Progenitor cell of endocrine pancreas (in vitro differentiated cells): ENCODE measurements around the gene THAP3. TPM values are rescaled to one million over a fixed set of nuclear protein-coding genes. Genes with fewer than 3 reads are reported as not detected.

Experiments used
- DNase-seq: peaks from one replicate; pipeline ENCODE4 v3.0.0; 2021; ENCODE audit warnings: low spot score; ENCODE audit not compliant: unreplicated experiment
- H3K27ac Mint-ChIP-seq: 2 replicates; pipeline ENCODE4 v1.8.0; 2021; ENCODE audit warnings: mild to moderate bottlenecking, moderate library complexity, mixed read lengths
- H3K27me3 Mint-ChIP-seq: 2 replicates; pipeline ENCODE4 v1.8.0; 2021; ENCODE audit warnings: mixed read lengths
- H3K36me3 Mint-ChIP-seq: 2 replicates; pipeline ENCODE4 v1.8.0; 2022; ENCODE audit warnings: mixed read lengths; ENCODE audit not compliant: insufficient read depth
- H3K4me1 Mint-ChIP-seq: 2 replicates; pipeline ENCODE4 v1.8.0; 2021; ENCODE audit warnings: low read depth, mixed read lengths
- H3K4me3 Mint-ChIP-seq: 2 replicates; pipeline ENCODE4 v1.8.0; 2021; ENCODE audit warnings: low read depth, mild to moderate bottlenecking, moderate library complexity, mixed read lengths
- H3K9me3 Mint-ChIP-seq: 2 replicates; pipeline ENCODE4 v1.8.0; 2021; ENCODE audit warnings: low read depth, mixed read lengths
- CTCF ChIP-seq: fragments of 200-600 bp; sonication (generic); IDR thresholded peaks from one replicate; pipeline ENCODE4 v1.5.0; 2021; ENCODE audit warnings: antibody characterized with exemption, mild to moderate bottlenecking; ENCODE audit not compliant: unreplicated experiment
- total RNA-seq: library from RNA; stranded (reverse); gene quantifications from 2 replicates; pipeline ENCODE4 v1.2.1, GENCODE V29; 2021

Gene THAP3
- total RNA-seq, 1 donor from 2014 or later, result 22.9 TPM

GRCh38 chr1:6646499-6647148 is 22.0 kb downstream of the THAP3 start:
- Mint-ChIP-seq H3K4me1 (no peaks in the 10 kb centered on the region), H3K36me3 (peaks cover 16% of the 10 kb centered on the region), H3K27ac (no peak overlapping the region), H3K9me3 (no peaks in the 10 kb centered on the region), H3K27me3 (no peaks in the 10 kb centered on the region), H3K4me3 (no peak overlapping the region)
- TF ChIP-seq CTCF, result peak; percentile 67
- DNase-seq, result no peak

GRCh38 chr1:6648556-6648955 is 23.9 kb downstream of the THAP3 start:
- no peak for TF ChIP-seq CTCF
- no peaks in the 10 kb centered on the region for H3K27me3 Mint-ChIP-seq
- no peak for DNase-seq
- H3K4me3 Mint-ChIP-seq, result no peak overlapping the region
- no peaks in the 10 kb centered on the region for H3K4me1 Mint-ChIP-seq
- H3K36me3 Mint-ChIP-seq, result peaks cover 8% of the 10 kb centered on the region
- no peaks in the 10 kb centered on the region for H3K9me3 Mint-ChIP-seq
- H3K27ac Mint-ChIP-seq, result no peak overlapping the region

- DNase-seq, result no peak
- no peak for TF ChIP-seq CTCF
Measured at GRCh38 chr1:6651909-6652308, 27.2 kb downstream of the THAP3 start.

GRCh38 chr1:6652986-6653385 is 28.3 kb downstream of the THAP3 start:
- Mint-ChIP-seq H3K27me3 (no peaks in the 10 kb centered on the region), H3K27ac (peak overlapping the region; percentile 21), H3K9me3 (no peaks in the 10 kb centered on the region), H3K4me1 (no peaks in the 10 kb centered on the region), H3K36me3 (peaks cover 7% of the 10 kb centered on the region), H3K4me3 (no peak overlapping the region)
- no peak for TF ChIP-seq CTCF
- DNase-seq, result no peak

More at GRCh38 chr1:6651909-6652308, 27.2 kb downstream of the THAP3 start:
- Mint-ChIP-seq H3K4me1 (no peaks in the 10 kb centered on the region), H3K9me3 (no peaks in the 10 kb centered on the region), H3K27me3 (no peaks in the 10 kb centered on the region), H3K36me3 (peaks cover 8% of the 10 kb centered on the region), H3K27ac (no peak overlapping the region), H3K4me3 (no peak overlapping the region)

GRCh38 chr1:6653436-6654290 is 29.0 kb downstream of the THAP3 start:
- no peak for TF ChIP-seq CTCF
- Mint-ChIP-seq H3K36me3 (peaks cover 7% of the 10 kb centered on the region), H3K4me1 (no peaks in the 10 kb centered on the region), H3K4me3 (no peak overlapping the region), H3K9me3 (no peaks in the 10 kb centered on the region), H3K27me3 (no peaks in the 10 kb centered on the region), H3K27ac (peak overlapping the region; percentile 73)
- DNase-seq, result no peak
